DOHH2 (cell line): ENCODE measurements around the gene CHRNB1.

Source experiments
- EZH2phosphoT487 ChIP-seq: fragments of 200-600 bp; sonication (generic); IDR thresholded peaks from 2 replicates; pipeline ENCODE4 v1.6.1; 2017; ENCODE audit warnings: borderline replicate concordance, mild to moderate bottlenecking, antibody characterized with exemption, low read length, moderate library complexity, mixed read lengths
- TF ChIP-seq, protein P1 (sequence below): fragments of 200-600 bp; sonication (generic); IDR thresholded peaks from one replicate; pipeline ENCODE4 v1.5.1; 2014; ENCODE audit warnings: antibody characterized with exemption, mild to moderate bottlenecking, low read depth, low read length; ENCODE audit not compliant: poor library complexity, severe bottlenecking

DNA sequence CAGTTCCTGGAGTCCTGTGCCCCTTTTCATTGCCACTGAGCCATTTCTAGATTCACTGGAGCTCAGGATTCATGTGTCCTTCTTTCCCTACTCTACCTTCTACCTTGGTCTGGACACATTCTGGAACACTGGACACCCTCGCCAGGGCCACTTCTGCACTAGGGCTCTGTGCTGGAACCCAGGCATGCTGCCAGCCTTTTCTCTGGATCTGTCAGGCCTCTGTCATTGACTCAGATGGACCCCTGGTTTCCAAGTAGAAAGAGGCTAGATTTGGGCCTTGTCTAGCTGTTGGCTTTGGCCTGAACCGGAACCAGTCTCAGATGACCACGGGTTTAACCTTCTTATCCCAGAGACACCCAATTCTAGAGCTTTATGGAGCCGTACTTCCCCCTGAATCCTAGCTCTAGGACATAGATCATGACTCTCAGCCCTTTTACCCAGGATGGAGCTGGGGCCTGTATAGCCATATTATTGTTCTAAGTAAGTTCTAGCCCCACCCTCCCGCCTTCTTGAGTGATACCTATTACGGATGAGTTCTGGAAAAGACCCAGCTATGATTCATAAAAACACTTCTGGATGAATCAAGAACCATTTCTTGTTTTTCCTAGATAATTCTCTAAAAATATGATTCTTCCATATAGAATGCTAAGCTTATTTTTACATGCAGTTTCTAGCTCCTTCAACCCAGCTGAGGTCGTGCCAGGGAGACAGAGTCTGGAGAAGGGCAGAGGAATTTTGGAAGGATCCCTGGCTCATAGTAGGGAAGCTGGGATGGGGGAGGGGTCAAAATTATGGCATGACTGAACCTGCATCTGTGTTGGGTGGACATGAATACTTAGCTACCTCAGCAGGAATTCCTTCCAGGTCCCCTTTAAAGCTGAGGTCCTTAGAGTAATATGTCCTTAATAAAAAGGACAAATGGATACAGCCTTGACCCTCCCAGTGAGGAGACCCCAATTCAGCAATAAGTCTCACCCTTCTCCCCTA is 1.1 kb upstream of the CHRNB1 start:
- no peak for TF ChIP-seq EZH2phosphoT487
- TF ChIP-seq, protein P1, sequence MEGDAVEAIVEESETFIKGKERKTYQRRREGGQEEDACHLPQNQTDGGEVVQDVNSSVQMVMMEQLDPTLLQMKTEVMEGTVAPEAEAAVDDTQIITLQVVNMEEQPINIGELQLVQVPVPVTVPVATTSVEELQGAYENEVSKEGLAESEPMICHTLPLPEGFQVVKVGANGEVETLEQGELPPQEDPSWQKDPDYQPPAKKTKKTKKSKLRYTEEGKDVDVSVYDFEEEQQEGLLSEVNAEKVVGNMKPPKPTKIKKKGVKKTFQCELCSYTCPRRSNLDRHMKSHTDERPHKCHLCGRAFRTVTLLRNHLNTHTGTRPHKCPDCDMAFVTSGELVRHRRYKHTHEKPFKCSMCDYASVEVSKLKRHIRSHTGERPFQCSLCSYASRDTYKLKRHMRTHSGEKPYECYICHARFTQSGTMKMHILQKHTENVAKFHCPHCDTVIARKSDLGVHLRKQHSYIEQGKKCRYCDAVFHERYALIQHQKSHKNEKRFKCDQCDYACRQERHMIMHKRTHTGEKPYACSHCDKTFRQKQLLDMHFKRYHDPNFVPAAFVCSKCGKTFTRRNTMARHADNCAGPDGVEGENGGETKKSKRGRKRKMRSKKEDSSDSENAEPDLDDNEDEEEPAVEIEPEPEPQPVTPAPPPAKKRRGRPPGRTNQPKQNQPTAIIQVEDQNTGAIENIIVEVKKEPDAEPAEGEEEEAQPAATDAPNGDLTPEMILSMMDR = no peak
